ENCODE measurements around the gene FANCI.
"Not testable (repeated sequence)": the region's sequence is repeated elsewhere in the genome, so short reads cannot be mapped to it uniquely, and the experiment has no call there.

The FANCI gene

DNA sequence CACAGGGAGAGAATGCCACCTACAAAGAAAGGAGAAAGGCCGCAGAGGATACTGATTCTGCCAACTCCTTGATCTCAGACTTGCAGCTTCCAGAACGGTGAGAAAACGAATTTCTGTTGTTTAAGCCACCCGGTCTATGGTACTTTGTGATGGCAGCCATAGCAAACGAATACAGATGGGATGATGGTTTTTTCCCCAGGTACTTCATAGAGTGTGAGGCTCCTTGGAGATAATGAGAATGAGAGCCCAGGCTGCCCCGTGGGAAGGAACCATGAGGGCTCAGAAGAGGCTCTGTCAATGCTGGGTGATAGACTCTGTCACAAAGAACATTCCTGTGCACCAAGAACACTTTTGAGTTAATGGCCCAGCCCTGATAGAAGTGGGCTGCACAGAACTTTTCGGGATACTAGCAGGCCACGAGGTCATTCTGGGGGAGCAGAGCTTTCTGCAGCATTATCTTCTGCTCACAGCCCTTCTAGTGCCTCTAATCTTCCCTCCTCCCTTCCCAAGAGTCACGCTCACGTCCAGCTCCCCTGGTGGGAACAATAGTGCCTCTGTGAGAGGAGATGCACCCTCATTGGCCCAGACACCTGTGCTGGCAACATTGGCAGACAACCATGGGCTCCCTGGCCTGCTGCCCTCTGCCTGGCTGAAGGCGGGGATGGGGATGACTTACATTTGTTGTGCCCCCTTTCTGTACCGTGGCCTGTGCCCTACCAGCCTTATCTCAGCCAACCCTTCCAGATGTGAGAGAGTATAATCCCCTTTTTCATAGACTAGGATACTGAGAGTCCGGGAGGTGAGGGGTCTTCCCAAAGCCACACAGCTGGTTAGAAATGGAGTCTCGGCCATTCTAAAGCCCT, 17.2 kb upstream of the FANCI start:
- DNase-seq = no peak

DNA sequence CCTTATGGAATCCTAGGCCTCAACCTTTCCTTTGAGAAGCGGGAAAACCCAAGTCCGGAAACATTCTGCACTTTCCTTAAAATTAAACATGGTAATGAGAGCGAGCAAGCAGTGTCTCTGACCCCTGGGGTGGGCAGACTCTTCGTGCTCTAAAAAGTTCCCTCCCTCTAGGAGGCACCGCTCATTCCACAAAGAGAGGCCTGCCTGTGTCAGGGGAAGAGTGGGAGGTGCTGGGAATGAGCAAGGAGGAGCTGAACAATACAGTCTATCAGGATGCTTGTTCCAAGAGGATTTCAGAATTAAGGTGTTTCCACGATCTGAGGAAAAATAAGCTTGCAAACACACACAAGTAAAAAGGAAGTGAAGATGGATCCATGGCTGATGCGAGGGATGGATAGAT, 16.4 kb upstream of the FANCI start:
- DNase-seq = no peak

DNA sequence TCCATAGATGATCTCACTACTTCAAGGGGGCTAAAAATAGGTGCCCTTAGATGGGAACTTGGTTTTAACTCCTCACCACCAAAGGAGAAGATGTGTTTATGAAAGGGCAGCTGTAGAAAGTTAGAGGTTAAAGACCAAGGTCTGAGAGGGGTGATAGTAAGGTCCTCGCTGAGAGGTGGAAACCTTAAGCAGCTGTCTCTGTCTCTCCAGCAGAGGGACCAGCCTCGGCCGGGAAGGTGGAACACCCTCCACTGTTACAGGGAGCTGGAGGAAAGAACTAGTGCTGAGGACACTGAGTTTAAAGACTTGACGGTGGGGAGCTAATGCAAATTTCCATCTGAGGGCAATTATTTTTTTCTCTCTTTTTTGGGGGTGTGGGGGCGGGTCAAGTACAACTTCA, 13.5 kb upstream of the FANCI start:
- no peak for DNase-seq

DNA sequence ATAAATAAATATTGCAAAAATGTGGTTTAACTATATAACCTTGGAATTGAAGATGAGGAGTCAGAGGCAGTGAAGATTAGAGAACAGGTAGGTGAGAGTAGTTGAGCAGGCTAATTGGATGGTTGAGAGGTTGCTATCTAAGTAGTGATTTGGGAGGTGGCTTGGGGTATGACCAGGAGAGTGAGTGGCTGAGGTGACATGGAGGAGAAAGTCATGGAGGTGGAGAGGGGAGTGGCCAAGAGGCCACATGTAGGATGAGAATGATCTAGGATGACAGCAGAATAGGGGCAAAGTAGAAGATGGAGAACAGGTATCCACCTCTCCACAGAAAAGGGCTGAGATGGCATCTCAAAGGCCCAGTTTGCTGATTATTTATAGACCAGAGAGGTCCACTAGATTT, 11.9 kb upstream of the FANCI start:
- DNase-seq = no peak

DNA sequence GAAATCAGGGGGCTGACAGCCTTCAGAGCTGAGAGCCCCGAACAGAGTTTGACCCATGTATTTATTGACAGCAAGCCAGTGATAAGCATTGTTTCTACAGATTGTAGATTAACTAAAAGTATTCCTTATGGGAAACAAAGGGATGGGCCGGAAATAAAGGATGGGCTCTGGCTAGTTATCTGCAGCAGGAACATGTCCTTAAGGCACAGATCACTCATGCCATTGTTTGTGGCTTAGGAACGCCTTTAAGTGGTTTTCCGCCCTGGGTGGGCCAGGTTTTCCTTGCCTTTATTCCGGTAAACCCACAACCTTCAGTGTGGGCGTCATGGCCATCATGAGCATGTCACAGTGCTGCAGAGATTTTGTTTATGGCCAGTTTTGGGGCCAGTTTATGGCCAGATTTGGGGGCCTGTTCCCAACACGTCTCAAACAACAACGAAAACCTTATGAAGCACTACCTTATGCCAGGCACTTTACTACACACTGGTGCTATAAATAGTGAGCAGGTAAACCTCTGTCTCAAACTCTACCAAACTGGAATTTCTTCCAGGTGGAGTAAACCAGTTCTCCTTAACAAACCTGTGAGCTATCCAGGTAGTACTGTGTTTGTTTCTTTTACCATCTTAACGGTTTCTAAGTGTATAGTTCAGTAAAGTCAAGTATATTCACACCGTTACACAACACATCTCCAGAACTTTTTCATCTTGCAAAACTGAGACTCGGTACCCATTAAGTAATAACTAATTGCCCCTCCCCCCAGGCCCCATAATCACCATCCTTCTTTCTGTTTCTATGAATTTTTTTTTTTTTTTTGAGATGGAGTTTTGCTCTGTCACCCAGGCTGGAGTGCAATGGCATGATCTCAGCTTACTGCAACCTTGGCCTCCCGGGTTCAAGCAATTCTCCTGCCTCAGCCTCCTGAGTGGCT, 3.6 kb upstream of the FANCI start:
- DNase-seq = not testable (repeated sequence)

DNA sequence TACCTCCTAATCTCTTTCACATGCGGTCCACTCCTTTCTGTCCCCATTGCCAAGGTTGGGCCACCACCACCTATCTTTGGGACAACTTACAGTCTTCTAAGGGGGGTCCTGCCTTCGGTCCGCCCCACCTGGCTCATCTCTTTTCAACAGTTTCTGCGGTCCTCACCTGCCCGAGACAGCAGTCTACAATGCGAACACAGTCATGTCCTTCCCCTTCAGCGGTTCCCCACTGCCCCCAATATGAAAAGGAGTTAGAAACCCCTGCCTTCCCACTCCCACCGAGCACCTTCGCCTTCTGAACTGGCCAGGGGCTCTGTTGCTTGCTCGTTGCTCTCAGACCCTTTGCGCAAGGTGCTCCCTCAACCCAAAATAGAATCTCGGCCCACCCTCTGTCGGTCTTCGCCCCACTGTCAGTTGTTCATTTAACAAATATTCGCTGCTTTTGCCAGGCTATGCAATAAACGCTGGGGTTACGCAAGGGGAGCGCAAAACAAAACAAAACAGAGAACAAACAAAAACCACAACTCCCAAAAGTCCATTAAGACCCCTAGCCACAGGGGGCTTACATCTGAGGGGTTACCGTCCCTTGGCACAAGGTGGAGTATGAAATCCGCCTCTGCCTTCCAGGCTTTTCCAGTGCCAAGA, 611 bp upstream of the FANCI start:
- DNase-seq = no peak

DNA sequence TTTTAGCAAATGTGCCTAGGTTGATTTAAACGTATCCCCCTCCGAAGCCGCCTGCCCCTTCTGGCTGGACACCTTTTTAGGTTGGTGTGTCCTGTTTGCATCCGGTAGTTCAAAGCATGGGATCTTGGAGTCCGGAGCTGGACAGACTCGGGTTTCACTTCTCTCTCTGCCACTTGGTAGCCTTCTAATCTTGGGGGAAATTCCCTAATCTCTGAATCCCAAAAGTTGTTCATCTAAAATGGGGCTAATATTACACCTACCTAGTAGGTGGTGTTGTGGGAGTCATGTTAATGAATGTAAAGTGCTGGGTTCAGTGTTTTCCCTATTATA, 760 bp downstream of the FANCI start:
- no peak for DNase-seq

DNA sequence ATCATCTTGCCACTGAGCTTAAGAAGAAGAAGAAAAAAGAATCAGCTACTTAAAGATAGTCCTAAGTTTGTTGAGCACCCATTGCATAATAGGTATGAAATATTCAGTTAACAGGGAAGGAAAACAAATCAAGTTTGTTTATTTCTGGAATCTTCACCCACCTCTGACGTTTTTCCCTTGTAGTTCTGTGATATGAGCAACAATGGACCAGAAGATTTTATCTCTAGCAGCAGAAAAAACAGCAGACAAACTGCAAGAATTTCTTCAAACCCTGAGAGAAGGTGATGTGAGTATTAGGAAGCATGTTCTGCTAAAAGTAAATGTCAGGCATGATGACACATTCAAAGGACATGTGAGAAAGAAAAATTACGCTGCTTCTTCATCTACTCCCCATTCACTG, 3.7 kb downstream of the FANCI start:
- no peak for DNase-seq

DNA sequence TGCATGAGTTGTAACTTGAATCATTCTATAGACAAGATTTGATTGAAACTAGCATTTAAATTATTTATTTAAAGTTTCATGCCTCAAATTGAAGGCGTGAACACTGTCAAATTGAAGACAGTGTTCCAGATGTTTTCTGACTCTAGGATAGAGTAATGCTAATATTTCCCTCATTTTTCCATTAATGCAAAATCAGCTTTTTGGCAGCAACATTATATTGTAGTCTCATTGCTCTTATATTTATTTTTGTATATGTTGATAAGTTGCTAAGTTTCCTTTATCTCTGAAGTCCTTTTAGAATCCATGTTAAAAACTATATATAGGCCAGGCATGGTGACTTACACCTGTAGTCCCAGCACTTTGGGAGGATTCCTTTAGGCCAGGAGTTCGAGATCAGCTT, 4.8 kb downstream of the FANCI start:
- no peak for DNase-seq

DNA sequence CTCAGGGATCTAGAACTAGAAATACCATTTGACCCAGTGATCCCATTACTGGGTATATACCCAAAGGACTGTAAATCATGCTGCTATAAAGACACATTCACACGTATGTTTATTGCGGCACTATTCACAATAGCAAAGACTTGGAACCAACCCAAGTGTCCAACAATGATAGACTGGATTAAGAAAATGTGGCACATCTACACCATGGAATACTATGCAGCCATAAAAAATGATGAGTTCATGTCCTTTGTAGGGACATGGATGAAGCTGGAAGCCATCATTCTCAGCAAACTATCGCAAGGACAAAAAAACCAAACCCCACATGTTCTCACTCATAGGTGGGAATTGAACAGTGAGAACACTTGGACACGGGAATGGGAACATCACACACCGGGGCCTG, 6.4 kb downstream of the FANCI start:
- DNase-seq = not testable (repeated sequence)

DNA sequence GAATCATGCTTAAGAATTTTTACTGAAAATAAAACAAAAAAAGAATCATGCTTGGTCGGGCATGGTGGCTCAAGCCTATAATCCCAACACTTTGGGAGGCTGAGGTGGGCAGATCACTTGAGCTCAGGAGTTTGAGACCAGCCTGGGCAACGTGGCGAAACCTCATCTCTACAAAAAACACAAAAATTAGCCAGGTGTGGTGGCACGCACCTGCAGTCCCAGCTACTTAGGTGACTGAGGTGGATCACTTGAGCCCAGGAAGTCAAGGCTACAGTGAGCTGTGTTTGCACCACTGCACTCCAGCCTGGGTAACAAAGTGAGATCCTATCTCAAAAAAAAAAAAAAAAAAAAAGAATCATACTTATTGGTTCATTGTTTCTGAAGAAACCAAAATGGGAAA, 33.5 kb downstream of the FANCI start:
- DNase-seq = not testable (repeated sequence)

DNA sequence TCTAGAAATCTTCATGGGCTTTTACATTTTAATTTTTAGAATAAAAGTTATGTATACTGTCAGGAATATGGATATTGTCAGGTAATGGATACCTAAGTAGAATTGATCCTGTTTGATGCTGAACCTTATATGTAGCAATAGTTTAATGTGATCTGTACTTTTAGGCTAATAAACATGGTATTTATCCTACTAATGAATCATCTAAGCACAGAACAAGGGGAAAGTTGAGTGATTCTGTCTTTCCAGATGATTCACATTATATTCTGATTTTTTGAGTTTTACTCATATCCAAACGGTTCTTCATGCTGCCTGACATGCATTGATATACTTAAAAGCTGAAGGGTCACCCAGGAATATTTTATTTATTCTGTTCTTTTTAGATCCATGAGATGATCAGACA, 34.5 kb downstream of the FANCI start:
- DNase-seq = no peak

DNA sequence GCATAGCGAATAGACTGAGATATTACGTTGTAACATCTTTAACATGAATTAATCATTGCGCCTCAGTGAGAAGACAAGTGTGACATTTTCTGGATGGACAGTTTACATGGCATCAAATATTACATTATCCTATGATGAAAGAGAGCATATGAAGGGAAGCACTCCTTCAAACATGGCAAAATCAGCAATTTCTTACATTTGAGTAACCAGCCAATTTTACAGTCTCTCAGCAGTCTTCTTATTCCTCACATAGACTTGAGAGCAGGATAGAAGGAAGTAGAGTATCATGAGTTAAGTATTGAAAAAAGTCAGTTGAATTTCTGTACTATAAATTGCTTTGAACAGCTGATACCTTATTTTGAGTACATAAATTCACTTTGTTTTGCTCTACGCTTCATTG, 38.9 kb downstream of the FANCI start:
- no peak for DNase-seq

DNA sequence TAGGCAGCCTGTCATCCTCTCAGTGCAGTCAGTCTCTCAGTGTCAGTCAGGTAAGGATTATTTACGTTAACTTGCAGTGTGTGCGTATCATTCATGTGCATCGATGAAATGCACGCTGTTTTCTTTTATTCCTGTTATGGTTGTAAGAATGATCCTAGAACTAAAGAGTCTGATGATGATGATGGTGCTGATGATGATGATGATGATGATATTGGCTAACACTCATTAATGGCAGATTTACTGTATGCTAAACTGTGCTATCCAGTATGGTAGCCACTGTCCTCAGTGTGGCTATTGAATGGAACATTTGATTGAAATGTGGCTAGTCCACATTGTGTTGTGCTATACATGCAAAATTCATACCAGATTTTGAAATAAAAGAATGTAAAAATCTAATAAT, 39.4 kb downstream of the FANCI start:
- DNase-seq = no peak

DNA sequence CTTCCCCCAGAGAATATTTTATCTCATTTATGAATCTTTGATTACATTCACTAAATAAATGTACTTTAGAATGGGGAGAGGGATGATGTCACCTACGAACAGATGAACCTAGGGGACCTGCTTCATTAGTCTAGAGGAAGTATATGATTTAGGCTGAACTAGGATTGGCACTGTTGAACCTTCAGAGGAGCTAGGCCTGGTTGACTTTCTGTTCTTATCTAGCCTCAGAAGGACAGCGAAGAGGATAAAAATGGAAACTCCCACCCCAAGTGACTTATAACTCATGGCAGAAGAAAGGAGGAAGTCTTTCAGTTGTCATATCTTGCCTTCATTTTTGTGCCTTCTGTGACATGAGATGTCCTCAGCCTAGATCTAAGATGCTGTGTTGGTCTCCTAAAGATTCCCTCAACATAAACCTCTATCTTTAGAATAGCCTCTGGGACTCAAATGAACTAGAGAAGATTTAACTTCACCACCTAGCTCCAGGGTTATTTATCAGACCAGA, 48.2 kb downstream of the FANCI start:
- DNase-seq = no peak

DNA sequence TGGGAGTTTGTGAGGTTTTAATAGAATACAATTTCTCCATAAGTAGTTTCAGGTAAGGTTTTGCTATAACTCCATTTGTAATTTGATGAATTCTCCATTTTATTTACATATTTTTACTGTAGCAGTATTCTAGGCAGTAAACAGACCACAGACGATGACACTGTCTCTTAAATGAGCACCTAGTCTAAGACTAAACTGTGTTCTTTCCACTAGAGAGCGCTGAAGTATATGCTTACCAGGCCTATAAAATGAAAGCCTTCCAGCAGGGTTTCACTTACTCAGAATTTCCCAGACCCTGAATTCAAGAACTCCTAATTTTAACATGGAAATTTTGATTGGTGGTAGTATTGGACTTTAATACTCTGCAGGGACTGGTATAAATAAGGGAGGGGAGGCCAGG, 49.2 kb downstream of the FANCI start:
- no peak for DNase-seq

DNA sequence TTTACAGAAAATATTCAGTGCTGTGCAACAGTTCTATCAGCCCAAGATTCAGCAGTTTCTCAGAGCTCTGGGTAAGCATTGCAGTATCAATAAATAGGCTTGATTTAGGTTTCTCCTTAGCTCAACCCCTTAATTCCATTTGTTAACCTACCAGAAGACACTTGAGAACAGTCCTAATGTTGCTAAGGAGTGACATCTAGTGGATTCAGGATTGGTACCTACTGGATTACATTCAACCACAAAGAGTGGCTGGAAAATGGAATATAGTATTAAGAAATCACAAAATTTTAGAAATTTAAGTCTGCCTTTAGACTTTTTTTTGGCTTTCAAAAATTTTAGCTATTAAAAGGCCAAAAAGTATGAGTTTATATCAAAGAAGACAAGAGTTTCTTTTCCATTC, 56.1 kb downstream of the FANCI start:
- DNase-seq = no peak

DNA sequence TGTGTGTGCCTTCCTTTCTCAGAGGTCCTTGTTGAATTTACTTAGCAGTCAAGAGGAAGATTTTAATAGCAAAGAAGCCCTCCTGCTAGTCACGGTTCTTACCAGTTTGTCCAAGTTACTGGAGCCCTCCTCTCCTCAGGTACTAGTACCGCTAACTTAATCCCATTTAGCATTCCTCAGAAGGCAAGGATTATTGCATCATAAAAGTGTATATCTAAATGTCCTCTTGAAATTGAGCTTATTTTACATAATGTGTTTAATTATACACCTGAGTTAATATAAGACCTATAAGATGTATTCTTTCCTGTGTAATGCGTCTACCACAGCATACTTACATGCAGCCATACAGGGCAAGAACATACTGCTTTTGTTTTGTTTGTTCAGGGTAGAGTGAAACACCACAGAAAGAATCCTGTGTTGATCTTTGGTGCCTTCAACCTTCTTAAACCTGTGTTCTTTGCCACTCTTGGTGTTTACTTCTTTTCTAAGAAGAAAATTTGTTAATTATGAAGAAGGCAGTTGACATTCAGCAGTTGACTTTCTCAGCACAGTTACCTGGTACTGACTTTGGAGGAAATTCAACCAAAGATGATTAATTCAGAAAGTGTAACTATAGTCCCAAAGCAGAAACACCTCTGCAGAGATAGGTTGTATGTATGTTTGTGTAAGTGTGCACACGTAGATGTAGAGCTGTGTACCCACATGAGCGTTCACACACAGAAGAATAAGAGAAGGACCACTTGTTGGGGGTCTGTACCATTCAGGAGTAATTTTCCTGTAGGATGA, 57.7 kb downstream of the FANCI start:
- no peak for DNase-seq

DNA sequence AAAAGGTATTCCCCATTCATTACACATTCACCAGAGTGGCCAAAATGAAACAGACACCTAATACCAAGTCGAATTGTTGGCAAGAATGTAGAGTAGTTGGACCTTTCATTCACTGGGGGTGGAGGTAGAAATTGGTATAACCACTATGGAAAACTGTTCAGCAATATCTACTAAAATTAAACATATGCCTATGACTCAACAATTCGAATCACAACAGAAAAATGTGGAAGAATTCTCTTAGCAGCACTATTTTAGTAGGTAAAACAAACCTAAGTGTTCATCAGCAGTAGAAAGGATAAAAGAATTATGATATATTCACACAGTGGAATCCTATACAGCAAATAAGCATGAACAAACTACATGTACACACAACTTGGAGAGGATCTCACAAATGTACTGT, 60.2 kb downstream of the FANCI start:
- no peak for DNase-seq

DNA sequence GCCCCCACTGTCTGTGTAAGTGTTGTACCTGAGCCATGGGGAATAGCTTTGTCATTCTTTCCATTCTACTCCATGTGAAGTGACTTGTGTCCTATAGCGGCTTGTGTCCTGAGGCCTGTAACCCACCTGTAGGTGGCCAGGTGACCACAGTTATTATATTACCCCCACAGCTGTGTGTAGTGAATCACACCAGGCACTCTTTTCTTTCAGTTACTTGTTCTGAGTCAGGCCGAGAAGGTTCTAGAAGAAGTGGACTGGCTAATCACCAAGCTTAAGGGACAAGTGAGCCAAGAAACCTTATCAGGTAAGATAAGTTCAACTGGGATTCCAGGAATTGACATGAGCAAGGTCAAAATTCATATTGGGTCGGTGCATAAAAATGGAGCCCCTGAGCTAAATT, 61.6 kb downstream of the FANCI start:
- no peak for DNase-seq

DNA sequence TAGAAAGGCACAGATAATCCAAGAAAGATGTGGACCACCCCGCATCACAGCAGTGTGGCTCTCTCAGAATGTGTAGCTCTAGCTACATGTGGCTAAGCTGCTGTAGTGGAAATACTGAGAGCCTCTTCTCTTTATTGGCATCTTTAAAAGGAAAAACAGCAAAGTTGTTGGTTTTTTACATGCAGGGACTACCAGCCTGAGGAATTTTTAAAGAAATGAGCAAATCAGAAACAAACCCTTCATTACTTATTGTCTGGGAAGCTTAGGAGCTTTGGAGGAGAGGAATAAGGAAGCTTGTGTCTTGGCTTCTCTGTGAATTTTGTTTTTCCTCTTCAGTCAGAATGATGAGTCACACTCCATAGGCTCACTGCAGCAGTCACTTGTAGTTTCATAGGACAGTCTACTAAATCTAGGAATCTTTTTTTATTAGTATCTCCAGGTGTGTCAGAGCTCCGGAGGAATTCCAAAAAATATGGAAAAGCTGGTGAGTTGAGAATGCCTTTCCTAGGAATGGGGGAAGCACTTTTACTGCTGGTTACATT, 63.3 kb downstream of the FANCI start:
- DNase-seq = no peak

DNA sequence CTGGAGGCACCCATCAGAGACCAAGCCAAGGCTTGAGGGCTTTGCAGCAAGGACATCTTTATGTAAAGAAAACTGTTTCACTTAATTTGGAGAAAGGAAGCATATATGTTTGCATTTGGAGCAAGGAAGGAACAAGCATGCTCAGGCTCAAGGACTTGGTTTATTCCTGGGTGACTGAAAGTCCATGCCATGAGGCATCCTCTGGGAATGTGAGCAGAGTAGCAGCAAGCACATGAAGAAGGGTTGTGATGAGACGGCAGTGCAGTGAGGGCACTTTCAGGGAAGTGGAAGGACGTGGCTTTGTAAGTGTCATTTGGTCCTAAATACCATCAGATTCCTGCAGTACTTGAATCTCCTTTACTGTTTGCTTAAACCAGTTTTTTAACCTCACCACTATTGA, 64.0 kb downstream of the FANCI start:
- no peak for DNase-seq
